ENCODE results near the gene KCNQ2. TPM values are rescaled to one million over a fixed set of nuclear protein-coding genes. Genes with fewer than 3 reads are reported as not detected.

The KCNQ2 gene
- total and polyA plus RNA-seq, 10 of the 15 experiments (the other 5 are each of a cell fraction or from before 2014, with no cell fraction given) = 0.06 to 0.49 (median 0.26) TPM; not detected in 7

- peaks cover 1 to 4% of the 10 kb centered on the region in 2 experiments; a peak in 3 of 4 replicates for H3K27me3 ChIP-seq (replicated peaks in 1 of 2; ENCODE audit: control insufficient read depth in 2 of 2, insufficient read depth in 2 of 2, low read length in 1 of 2)
- ATAC-seq (no peak), FAIRE-seq (no peak), DNase-seq (ENCODE audit: low read depth, low spot score) (no peak)
- no peak overlapping the region for H3K27ac ChIP-seq (ENCODE audit: control insufficient read depth, insufficient read depth)
- BruUV-seq (replicated peaks) = no TSS peak
- WGBS (ENCODE audit: insufficient coverage, insufficient replicate concordance, low lambda C conversion rate, missing lambda C conversion rate) = 12% methylated on average over 31 of the region's 60 CpGs
- H4K20me1 ChIP-seq (ENCODE audit: control insufficient read depth, insufficient read depth) = no peaks in the 10 kb centered on the region
- no peaks in the 10 kb centered on the region for H3K36me3 ChIP-seq (ENCODE audit: control insufficient read depth in 2 of 2, insufficient read depth in 2 of 2, low read length in 1 of 2)
- in situ Hi-C loops (cut with MboI) (no loop called here), intact Hi-C loops (cut with micrococcal nuclease; ENCODE audit: unreplicated experiment) (no loop called here)
- SMC1A ChIA-PET (ENCODE audit: uncharacterized antibody, unreplicated experiment) = interaction anchor here (2.3 kb wide), 1 partner anchor 39 kb away, joined by 12 read pairs; the partner anchor contains the start of gene PTK6
- RAD21 ChIA-PET (ENCODE audit: unreplicated experiment) = no interaction called here
- CTCF ChIA-PET = interaction anchor here (2.6 kb wide), 1 partner anchor 40 kb away, joined by 19 read pairs; the partner anchor contains the start of gene PTK6
- H3K79me2 ChIP-seq (ENCODE audit: control insufficient read depth, insufficient read depth, low read length) = no peaks in the 10 kb centered on the region
- H3K9me3 ChIP-seq (replicated peaks; ENCODE audit: control insufficient read depth, insufficient read depth, low read length) = no peaks in the 10 kb centered on the region
- POLR2A ChIA-PET = no interaction called here
- no peak overlapping the region for H3K4me2 ChIP-seq (ENCODE audit: control insufficient read depth, insufficient read depth)
- H2AFZ ChIP-seq (ENCODE audit: control insufficient read depth, low read depth, low read length) = no peak overlapping the region
- H3K4me1 ChIP-seq (ENCODE audit: control insufficient read depth, insufficient read depth, low read length) = no peaks in the 10 kb centered on the region
- no peak overlapping the region for H3K4me3 ChIP-seq
- H3K9ac ChIP-seq (ENCODE audit: control insufficient read depth, insufficient read depth, low read length) = no peak overlapping the region
- TF ChIP-seq SMC3 (IDR thresholded peaks at IDR 0.05; ENCODE audit: borderline replicate concordance, low read length) (no peak), E4F1 (IDR thresholded peaks at IDR 0.05; ENCODE audit: borderline replicate concordance, partially characterized antibody) (no peak), IRF4 (IDR thresholded peaks at IDR 0.05; ENCODE audit: low read depth, low read length) (no peak), ZBTB33 (IDR thresholded peaks at IDR 0.05) (no peak), LARP7 (IDR thresholded peaks at IDR 0.05) (no peak), PBX3 (IDR thresholded peaks at IDR 0.05; ENCODE audit: insufficient replicate concordance, low read depth, low read length) (no peak), SP1 (IDR thresholded peaks at IDR 0.05; ENCODE audit: low read depth, low read length) (no peak), CHD2 (IDR thresholded peaks at IDR 0.05; ENCODE audit: borderline replicate concordance, low read depth, low read length) (no peak), PRDM15 (CRISPR knock-in tag; IDR thresholded peaks at IDR 0.05) (no peak), CREM (IDR thresholded peaks at IDR 0.05; ENCODE audit: low read depth) (no peak), ZBED1 (IDR thresholded peaks at IDR 0.05; ENCODE audit: borderline replicate concordance) (no peak)
Observed at GRCh38 chr20:63497946-63498935, 25.8 kb upstream of the KCNQ2 start.
